Measurements from ENCODE around the gene MDM1. TPM values are rescaled to one million over a fixed set of nuclear protein-coding genes. Genes with fewer than 3 reads are reported as not detected.

The MDM1 gene
- total and polyA plus RNA-seq, 2 experiments from 2014 or later: 13.6 to 18.9 TPM

DNA sequence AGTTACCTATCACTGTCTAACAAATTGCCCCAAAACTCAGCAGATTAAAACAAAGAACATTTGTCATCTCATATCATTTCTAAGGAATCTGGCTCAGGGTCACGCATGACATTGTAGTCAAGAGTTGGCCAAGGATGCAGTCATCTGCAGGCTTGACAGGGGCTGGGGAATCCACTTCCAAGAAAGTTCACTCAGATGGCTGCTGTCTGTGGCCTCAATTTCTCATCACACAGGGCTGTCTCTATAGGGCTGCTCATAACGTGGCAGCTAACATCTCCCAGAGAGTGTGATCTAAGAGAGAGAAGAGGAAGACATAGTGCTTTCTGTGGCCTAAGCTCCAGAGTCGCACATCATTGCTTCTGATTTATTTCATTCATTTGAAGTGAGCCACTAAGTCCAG, 61.8 kb downstream of the MDM1 start:
- ATAC-seq: no peak

More for the DNA sequence above, 61.8 kb downstream of the MDM1 start:
- Histone ChIP-seq H3F3A (replicated peaks; ENCODE audit: low read depth) (no peaks in the 10 kb centered on the region), H3K4me1 (ENCODE audit: insufficient read depth) (no peaks in the 10 kb centered on the region), H3K27ac (ENCODE audit: low read depth) (no peak overlapping the region), H4K20me1 (replicated peaks; ENCODE audit: insufficient read depth) (no peaks in the 10 kb centered on the region), H3K79me2 (replicated peaks; ENCODE audit: insufficient read depth) (no peaks in the 10 kb centered on the region), H3K27me3 (ENCODE audit: insufficient read depth) (no peaks in the 10 kb centered on the region), H3K4me2 (no peak overlapping the region), H3K36me3 (ENCODE audit: insufficient read depth) (no peaks in the 10 kb centered on the region), H3K9me2 (ENCODE audit: insufficient read depth) (peaks cover 6% of the 10 kb centered on the region), H2AFZ (no peak overlapping the region), H3K4me3 (no peak overlapping the region)
- DNase-seq (ENCODE audit: low spot score): no peak
- H3K4me3 Mint-ChIP-seq: no peak overlapping the region
- no peaks in the 10 kb centered on the region for H3K4me1 Mint-ChIP-seq
- TF ChIP-seq, protein P1, sequence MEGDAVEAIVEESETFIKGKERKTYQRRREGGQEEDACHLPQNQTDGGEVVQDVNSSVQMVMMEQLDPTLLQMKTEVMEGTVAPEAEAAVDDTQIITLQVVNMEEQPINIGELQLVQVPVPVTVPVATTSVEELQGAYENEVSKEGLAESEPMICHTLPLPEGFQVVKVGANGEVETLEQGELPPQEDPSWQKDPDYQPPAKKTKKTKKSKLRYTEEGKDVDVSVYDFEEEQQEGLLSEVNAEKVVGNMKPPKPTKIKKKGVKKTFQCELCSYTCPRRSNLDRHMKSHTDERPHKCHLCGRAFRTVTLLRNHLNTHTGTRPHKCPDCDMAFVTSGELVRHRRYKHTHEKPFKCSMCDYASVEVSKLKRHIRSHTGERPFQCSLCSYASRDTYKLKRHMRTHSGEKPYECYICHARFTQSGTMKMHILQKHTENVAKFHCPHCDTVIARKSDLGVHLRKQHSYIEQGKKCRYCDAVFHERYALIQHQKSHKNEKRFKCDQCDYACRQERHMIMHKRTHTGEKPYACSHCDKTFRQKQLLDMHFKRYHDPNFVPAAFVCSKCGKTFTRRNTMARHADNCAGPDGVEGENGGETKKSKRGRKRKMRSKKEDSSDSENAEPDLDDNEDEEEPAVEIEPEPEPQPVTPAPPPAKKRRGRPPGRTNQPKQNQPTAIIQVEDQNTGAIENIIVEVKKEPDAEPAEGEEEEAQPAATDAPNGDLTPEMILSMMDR (conservative IDR thresholded peaks at IDR 0.05; ENCODE audit: low read depth in 2 of 2): no peak
- no peak for TF ChIP-seq ZNF331 (CRISPR knock-in tag; IDR thresholded peaks at IDR 0.05; ENCODE audit: low read depth)
- no peak for TF ChIP-seq STAT1 (IDR thresholded peaks at IDR 0.05; ENCODE audit: unreplicated experiment)
- TF ChIP-seq, protein P2, sequence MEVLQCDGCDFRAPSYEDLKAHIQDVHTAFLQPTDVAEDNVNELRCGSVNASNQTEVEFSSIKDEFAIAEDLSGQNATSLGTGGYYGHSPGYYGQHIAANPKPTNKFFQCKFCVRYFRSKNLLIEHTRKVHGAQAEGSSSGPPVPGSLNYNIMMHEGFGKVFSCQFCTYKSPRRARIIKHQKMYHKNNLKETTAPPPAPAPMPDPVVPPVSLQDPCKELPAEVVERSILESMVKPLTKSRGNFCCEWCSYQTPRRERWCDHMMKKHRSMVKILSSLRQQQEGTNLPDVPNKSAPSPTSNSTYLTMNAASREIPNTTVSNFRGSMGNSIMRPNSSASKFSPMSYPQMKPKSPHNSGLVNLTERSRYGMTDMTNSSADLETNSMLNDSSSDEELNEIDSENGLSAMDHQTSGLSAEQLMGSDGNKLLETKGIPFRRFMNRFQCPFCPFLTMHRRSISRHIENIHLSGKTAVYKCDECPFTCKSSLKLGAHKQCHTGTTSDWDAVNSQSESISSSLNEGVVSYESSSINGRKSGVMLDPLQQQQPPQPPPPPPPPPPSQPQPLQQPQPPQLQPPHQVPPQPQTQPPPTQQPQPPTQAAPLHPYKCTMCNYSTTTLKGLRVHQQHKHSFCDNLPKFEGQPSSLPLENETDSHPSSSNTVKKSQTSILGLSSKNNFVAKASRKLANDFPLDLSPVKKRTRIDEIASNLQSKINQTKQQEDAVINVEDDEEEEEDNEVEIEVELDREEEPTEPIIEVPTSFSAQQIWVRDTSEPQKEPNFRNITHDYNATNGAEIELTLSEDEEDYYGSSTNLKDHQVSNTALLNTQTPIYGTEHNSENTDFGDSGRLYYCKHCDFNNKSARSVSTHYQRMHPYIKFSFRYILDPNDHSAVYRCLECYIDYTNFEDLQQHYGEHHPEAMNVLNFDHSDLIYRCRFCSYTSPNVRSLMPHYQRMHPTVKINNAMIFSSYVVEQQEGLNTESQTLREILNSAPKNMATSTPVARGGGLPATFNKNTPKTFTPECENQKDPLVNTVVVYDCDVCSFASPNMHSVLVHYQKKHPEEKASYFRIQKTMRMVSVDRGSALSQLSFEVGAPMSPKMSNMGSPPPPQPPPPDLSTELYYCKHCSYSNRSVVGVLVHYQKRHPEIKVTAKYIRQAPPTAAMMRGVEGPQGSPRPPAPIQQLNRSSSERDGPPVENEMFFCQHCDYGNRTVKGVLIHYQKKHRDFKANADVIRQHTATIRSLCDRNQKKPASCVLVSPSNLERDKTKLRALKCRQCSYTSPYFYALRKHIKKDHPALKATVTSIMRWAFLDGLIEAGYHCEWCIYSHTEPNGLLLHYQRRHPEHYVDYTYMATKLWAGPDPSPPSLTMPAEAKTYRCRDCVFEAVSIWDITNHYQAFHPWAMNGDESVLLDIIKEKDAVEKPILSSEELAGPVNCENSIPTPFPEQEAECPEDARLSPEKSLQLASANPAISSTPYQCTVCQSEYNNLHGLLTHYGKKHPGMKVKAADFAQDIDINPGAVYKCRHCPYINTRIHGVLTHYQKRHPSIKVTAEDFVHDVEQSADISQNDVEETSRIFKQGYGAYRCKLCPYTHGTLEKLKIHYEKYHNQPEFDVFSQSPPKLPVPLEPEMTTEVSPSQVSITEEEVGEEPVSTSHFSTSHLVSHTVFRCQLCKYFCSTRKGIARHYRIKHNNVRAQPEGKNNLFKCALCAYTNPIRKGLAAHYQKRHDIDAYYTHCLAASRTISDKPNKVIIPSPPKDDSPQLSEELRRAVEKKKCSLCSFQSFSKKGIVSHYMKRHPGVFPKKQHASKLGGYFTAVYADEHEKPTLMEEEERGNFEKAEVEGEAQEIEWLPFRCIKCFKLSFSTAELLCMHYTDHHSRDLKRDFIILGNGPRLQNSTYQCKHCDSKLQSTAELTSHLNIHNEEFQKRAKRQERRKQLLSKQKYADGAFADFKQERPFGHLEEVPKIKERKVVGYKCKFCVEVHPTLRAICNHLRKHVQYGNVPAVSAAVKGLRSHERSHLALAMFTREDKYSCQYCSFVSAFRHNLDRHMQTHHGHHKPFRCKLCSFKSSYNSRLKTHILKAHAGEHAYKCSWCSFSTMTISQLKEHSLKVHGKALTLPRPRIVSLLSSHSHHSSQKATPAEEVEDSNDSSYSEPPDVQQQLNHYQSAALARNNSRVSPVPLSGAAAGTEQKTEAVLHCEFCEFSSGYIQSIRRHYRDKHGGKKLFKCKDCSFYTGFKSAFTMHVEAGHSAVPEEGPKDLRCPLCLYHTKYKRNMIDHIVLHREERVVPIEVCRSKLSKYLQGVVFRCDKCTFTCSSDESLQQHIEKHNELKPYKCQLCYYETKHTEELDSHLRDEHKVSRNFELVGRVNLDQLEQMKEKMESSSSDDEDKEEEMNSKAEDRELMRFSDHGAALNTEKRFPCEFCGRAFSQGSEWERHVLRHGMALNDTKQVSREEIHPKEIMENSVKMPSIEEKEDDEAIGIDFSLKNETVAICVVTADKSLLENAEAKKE (CRISPR knock-in tag; IDR thresholded peaks at IDR 0.05): no peak
- TF ChIP-seq NANOG (IDR thresholded peaks at IDR 0.05; ENCODE audit: borderline replicate concordance): no peak
- no peak for TF ChIP-seq EZH2phosphoT487 (IDR thresholded peaks at IDR 0.05; ENCODE audit: unreplicated experiment)
- TF ChIP-seq POLR2AphosphoS5 (IDR thresholded peaks at IDR 0.05; ENCODE audit: low read depth): no peak
- no peak for TF ChIP-seq JUNB (IDR thresholded peaks at IDR 0.05; ENCODE audit: unreplicated experiment)
- TF ChIP-seq CREB1 (CRISPR knock-in tag; IDR thresholded peaks at IDR 0.05; ENCODE audit: low read depth): no peak
- TF ChIP-seq, protein P3, sequence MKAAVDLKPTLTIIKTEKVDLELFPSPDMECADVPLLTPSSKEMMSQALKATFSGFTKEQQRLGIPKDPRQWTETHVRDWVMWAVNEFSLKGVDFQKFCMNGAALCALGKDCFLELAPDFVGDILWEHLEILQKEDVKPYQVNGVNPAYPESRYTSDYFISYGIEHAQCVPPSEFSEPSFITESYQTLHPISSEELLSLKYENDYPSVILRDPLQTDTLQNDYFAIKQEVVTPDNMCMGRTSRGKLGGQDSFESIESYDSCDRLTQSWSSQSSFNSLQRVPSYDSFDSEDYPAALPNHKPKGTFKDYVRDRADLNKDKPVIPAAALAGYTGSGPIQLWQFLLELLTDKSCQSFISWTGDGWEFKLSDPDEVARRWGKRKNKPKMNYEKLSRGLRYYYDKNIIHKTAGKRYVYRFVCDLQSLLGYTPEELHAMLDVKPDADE (IDR thresholded peaks at IDR 0.05): no peak
- no peak for TF ChIP-seq ZNF114 (CRISPR knock-in tag; IDR thresholded peaks at IDR 0.05)
- no peaks in the 10 kb centered on the region for H3K27me3 Mint-ChIP-seq (ENCODE audit: insufficient read depth, low read depth, poor library complexity)
- H3K36me3 Mint-ChIP-seq (ENCODE audit: low read depth): no peaks in the 10 kb centered on the region
- no peak overlapping the region for H3K27ac Mint-ChIP-seq
- H3K9me3 Mint-ChIP-seq: no peaks in the 10 kb centered on the region

Data from GM23338 (cell line).